GM18907 (cell line): ENCODE results near the gene GYS1.
"Not testable (repeated sequence)": the region's sequence is repeated elsewhere in the genome, so short reads cannot be mapped to it uniquely, and the experiment has no call there.

Experiments
- ATAC-seq: cut with Tn5 transposase; IDR thresholded peaks from one replicate; pipeline ENCODE4 v1.9.1; 2021; ENCODE audit warnings: mild to moderate bottlenecking, moderate library complexity; ENCODE audit not compliant: unreplicated experiment

Gene GYS1

GRCh38 chr19:49018388-49019241 is 25.5 kb upstream of the GYS1 start:
- ATAC-seq = not testable (repeated sequence)

GRCh38 chr19:49017666-49018351 is 24.7 kb upstream of the GYS1 start:
- ATAC-seq = no peak

GRCh38 chr19:49017041-49017665 is 24.0 kb upstream of the GYS1 start, which contains the start of gene LHB:
TSS of gene LHB (minus strand) at chr19:49017091. CDS start at chr19:49017081, 10 bp downstream.
- ATAC-seq = no peak

- ATAC-seq = no peak
These were observed 23.1 kb upstream of the GYS1 start for GRCh38 chr19:49016067-49016839.

GRCh38 chr19:49014870-49015255 is 21.8 kb upstream of the GYS1 start:
- no peak for ATAC-seq

GRCh38 chr19:49014123-49014869 is 21.2 kb upstream of the GYS1 start:
- ATAC-seq = no peak

GRCh38 chr19:49011194-49011593 is 18.1 kb upstream of the GYS1 start:
- ATAC-seq = no peak

GRCh38 chr19:49010453-49010852 is 17.3 kb upstream of the GYS1 start:
- ATAC-seq = no peak

- no peak for ATAC-seq
These were observed 16.7 kb upstream of the GYS1 start for GRCh38 chr19:49009828-49010227.

GRCh38 chr19:49006905-49007304 is 13.8 kb upstream of the GYS1 start:
- no peak for ATAC-seq

- ATAC-seq = no peak
These were observed 12.0 kb upstream of the GYS1 start for GRCh38 chr19:49004964-49005614.

- ATAC-seq = no peak
These were observed 11.0 kb upstream of the GYS1 start for GRCh38 chr19:49004133-49004532.

- no peak for ATAC-seq
These were observed 6.6 kb upstream of the GYS1 start for GRCh38 chr19:48999481-49000325.

GRCh38 chr19:48997972-48998371 is 4.9 kb upstream of the GYS1 start:
- no peak for ATAC-seq

- no peak for ATAC-seq
These were observed 902 bp upstream of the GYS1 start for GRCh38 chr19:48994035-48994386.

GRCh38 chr19:48992581-48993174 is 431 bp downstream of the GYS1 start:
- peak; percentile 12 for ATAC-seq

- ATAC-seq = no peak
These were observed 1.1 kb downstream of the GYS1 start for GRCh38 chr19:48991873-48992580.
